Measurements from ENCODE around the gene VAC14.

The VAC14 gene

DNA sequence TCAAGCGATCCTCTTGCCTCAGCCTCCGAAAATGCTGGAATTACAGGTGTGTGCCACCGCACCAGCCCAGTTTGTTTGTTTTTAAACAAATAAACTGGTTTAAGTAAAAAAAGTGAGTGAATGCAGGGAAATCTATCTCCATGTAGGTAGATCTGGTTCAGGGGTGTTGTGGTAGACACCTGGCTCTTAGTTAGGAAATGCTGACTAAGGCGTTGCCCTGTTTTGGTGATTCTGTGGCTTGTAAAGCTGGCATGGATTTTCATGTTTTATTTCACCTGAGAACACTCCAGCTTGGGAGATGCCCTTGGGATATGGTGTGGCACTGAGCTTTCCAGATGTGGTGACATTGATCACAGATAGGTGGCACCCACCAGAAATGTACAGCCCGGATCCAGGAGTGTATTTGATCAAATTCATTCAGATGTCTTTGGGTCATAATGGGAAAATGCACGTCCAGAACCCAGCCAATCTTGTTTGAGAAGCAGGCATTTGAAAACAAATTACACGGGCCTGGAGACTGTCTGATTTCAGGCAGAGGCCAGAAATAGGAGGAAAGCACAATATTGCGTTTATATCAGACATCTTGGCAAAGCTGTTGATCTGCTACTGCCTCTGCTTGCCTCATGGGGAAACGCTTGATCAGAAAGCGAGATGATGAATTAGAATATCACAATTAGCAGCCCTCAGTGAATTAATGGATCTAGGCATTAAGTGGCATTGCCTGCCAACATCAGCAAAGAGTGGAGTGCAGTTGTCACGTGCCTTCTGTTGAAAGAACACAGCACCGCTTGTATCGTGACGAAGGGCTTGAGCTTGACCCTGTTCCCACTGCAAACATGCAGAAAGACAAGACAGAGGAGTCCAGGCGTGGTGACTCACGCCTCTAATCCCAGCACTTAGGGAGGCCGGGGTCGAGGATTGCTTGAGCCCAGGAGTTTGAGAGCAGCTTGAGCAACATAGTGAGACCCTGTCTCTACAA is 161.9 kb downstream of the VAC14 start:
- DNase-seq: no peak

All from central memory CD4-positive, alpha-beta T cell (primary cell).